Stimulated activated CD4-positive, alpha-beta T cell treated with anti-CD3 and anti-CD28 coated beads, Interleukin-15, amount 100 ng/mL, for 48 hours (primary cell): Measurements from ENCODE around the gene CBX7.

Source experiments
- DNase-seq, 2 donors: peaks; one replicate each; pipeline ENCODE4 v3.0.0-alpha.2; 2020; ENCODE audit warnings: low read depth in 2 of 2

The CBX7 gene

GRCh38 chr22:39148026-39148726, 4.3 kb downstream of the CBX7 start:
- no peak for DNase-seq

- no peak for DNase-seq
Measured at GRCh38 chr22:39147335-39148025, 5.0 kb downstream of the CBX7 start.

GRCh38 chr22:39146256-39147101, 6.0 kb downstream of the CBX7 start:
- DNase-seq, result no peak

GRCh38 chr22:39144101-39144767, 8.2 kb downstream of the CBX7 start:
- no peak for DNase-seq

- DNase-seq, result no peak
Measured at GRCh38 chr22:39142088-39142680, 10.3 kb downstream of the CBX7 start.

- DNase-seq, result no peak
Measured at GRCh38 chr22:39139933-39140332, 12.5 kb downstream of the CBX7 start.

GRCh38 chr22:39138357-39138997, 14.0 kb downstream of the CBX7 start:
- no peak for DNase-seq

- DNase-seq, result no peak
Measured at GRCh38 chr22:39136317-39136716, 16.2 kb downstream of the CBX7 start.

- no peak for DNase-seq
Measured at GRCh38 chr22:39135092-39135896, 17.2 kb downstream of the CBX7 start.

- DNase-seq, result no peak
Measured at GRCh38 chr22:39134366-39135091, 18.0 kb downstream of the CBX7 start.

GRCh38 chr22:39133871-39134270, 18.6 kb downstream of the CBX7 start:
- DNase-seq, result no peak

GRCh38 chr22:39132871-39133524, 19.5 kb downstream of the CBX7 start:
- DNase-seq, result no peak

GRCh38 chr22:39132281-39132680, 20.2 kb downstream of the CBX7 start:
- DNase-seq, result no peak

- no peak for DNase-seq
Measured at GRCh38 chr22:39130892-39131855, 21.3 kb downstream of the CBX7 start.

- no peak for DNase-seq
Measured at GRCh38 chr22:39130152-39130704, 22.3 kb downstream of the CBX7 start.

GRCh38 chr22:39129746-39130145, 22.7 kb downstream of the CBX7 start:
- no peak for DNase-seq

GRCh38 chr22:39129081-39129480, 23.4 kb downstream of the CBX7 start:
- no peak for DNase-seq

GRCh38 chr22:39128508-39128907, 24.0 kb downstream of the CBX7 start:
- no peak for DNase-seq
